HCT116 (cell line): ENCODE data around the gene SEPHS2. TPM values are rescaled to one million over a fixed set of nuclear protein-coding genes. Genes with fewer than 3 reads are reported as not detected.

Experiments used
- ATF3 ChIP-seq: IDR thresholded peaks from 2 replicates; pipeline ENCODE4 v1.6.1; 2012
- CBX3 ChIP-seq: IDR thresholded peaks from 2 replicates; pipeline ENCODE4 v1.6.1; 2012; ENCODE audit warnings: low read depth
- CEBPB ChIP-seq: IDR thresholded peaks from 2 replicates; pipeline ENCODE4 v1.6.1; 2012; ENCODE audit warnings: low read depth
- CTCF ChIP-seq, 3 experiments: fragments of 200-600 bp in 1 of 3; sonication (generic) in 1 of 3; IDR thresholded peaks in 2 of 3; conservative IDR thresholded peaks in 1 of 3; 2 replicates each; pipeline ENCODE4 v1.5.1; 2012 to 2017; ENCODE audit warnings: low read depth in 2 of 3, low read length in 2 of 3, antibody characterized with exemption in 1 of 3, borderline replicate concordance in 1 of 3, control low read depth in 1 of 3, mild to moderate bottlenecking in 1 of 3, mixed read lengths in 1 of 3, mixed run types in 1 of 3, moderate library complexity in 1 of 3; ENCODE audit not compliant: insufficient read depth in 1 of 3
- EGR1 ChIP-seq: IDR thresholded peaks from 2 replicates; pipeline ENCODE4 v1.6.1; 2012; ENCODE audit warnings: low read depth
- FOSL1 ChIP-seq: IDR thresholded peaks from 2 replicates; pipeline ENCODE4 v1.6.1; 2012; ENCODE audit warnings: low read depth
- JUND ChIP-seq: IDR thresholded peaks from 2 replicates; pipeline ENCODE4 v1.6.1; 2012
- RAD21 ChIP-seq: IDR thresholded peaks from 2 replicates; pipeline ENCODE4 v1.6.1; 2012; ENCODE audit warnings: low read depth, mild to moderate bottlenecking
- SRF ChIP-seq: IDR thresholded peaks from 2 replicates; pipeline ENCODE4 v1.6.1; 2012; ENCODE audit warnings: low read depth
- ZBTB33 ChIP-seq: IDR thresholded peaks from 2 replicates; pipeline ENCODE4 v1.6.1; 2011; ENCODE audit warnings: mild to moderate bottlenecking, low read length, moderate library complexity; ENCODE audit not compliant: insufficient replicate concordance; ENCODE audit errors: extremely low read depth
- total RNA-seq: library from RNA; stranded (reverse); gene quantifications from one replicate; pipeline ENCODE4 v1.2.1, GENCODE V29; 2021; ENCODE audit not compliant: unreplicated experiment

Gene SEPHS2
- total RNA-seq, 1 experiment from 2014 or later = 51.3 TPM

- no peak for TF ChIP-seq SRF
- no peak for TF ChIP-seq RAD21
- TF ChIP-seq JUND = no peak
- no peak for TF ChIP-seq EGR1
- no peak for TF ChIP-seq ZBTB33
- no peak for TF ChIP-seq CEBPB
- TF ChIP-seq ATF3 = no peak
- TF ChIP-seq FOSL1 = no peak
- no peak for TF ChIP-seq CBX3
- TF ChIP-seq CTCF (IDR thresholded peaks at IDR 0.05 in 2 of 3, conservative IDR thresholded peaks at IDR 0.05 in 1 of 3; ENCODE audit: borderline replicate concordance in 1 of 3, insufficient read depth in 1 of 3, low read depth in 2 of 3, low read length in 2 of 3) = no peak
These were observed 10.8 kb downstream of the SEPHS2 start (continued) for GRCh38 chr16:30434852-30435251.
